ENCODE measurements around the gene PCBP4.

DNA sequence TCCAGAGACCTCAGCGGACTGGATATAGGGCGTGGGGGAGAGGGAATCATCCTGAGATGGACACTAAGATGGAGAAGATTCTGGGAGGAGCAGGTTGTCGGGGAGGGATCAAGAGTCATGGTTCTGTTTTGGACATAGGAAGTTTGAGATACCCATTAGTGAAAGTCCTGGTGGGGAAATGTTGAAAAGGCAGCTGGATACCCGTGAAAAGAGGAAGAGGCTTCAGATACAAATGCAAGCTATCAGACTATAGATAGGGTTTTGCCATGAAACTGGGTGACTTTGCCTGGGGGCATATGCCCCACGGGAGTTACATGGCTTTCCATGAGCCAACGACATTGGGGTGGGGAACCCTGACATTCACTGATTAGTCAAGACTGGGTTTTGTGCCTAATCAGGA is 13.1 kb downstream of the PCBP4 start:
- TF ChIP-seq CTCF (conservative IDR thresholded peaks at IDR 0.05) (no peak), EZH2 (IDR thresholded peaks at IDR 0.05; ENCODE audit: low read depth) (no peak)

Data from PC-9 (cell line).